H1 (cell line): ENCODE measurements around the gene ZMYND15.

Experiments
- CBX8 ChIP-seq: fragments of 300-800, 300-1000 bp; sonication (generic); IDR thresholded peaks from 2 replicates; pipeline ENCODE4 v1.7.1; 2016; ENCODE audit warnings: low read depth, low read length, borderline replicate concordance
- CEBPB ChIP-seq: IDR thresholded peaks from 2 replicates; pipeline ENCODE4 v1.6.1; 2012; ENCODE audit warnings: low read depth, low read length
- EP300 ChIP-seq, 2 experiments: IDR thresholded peaks; 1 replicate in 1 of 2; 2 replicates in 1 of 2; pipeline ENCODE4 v1.6.1; 2011 to 2012; ENCODE audit warnings: low read depth in 2 of 2, low read length in 2 of 2, mild to moderate bottlenecking in 2 of 2, borderline replicate concordance in 1 of 2, inconsistent platforms in 1 of 2, moderate library complexity in 1 of 2
- EZH2 ChIP-seq: fragments of 200-600 bp; sonication (generic); IDR thresholded peaks from 2 replicates; pipeline ENCODE4 v1.7.1; 2012; ENCODE audit warnings: low read depth, mild to moderate bottlenecking, moderate library complexity, low read length, inconsistent platforms; ENCODE audit not compliant: severe bottlenecking
- KDM1A ChIP-seq: fragments of 200-600, 300-600 bp; sonication (generic); IDR thresholded peaks from 2 replicates; pipeline ENCODE4 v1.7.1; 2016; ENCODE audit warnings: mild to moderate bottlenecking, low read length, borderline replicate concordance
- PHF8 ChIP-seq: fragments of 200-600 bp; sonication (generic); conservative IDR thresholded peaks from 2 replicates; pipeline ENCODE4 v1.7.1; 2012; ENCODE audit warnings: low read depth, mild to moderate bottlenecking, inconsistent platforms, low read length, moderate library complexity
- POLR2A ChIP-seq, 2 experiments: IDR thresholded peaks; 1 replicate in 1 of 2; 2 replicates in 1 of 2; pipeline ENCODE4 v1.6.1; 2011; ENCODE audit warnings: low read depth in 2 of 2, low read length in 2 of 2, mild to moderate bottlenecking in 2 of 2; ENCODE audit errors: control extremely low read depth in 1 of 2
- POLR2AphosphoS5 ChIP-seq: IDR thresholded peaks from 2 replicates; pipeline ENCODE4 v1.6.1; 2011; ENCODE audit warnings: low read depth, low read length
- RAD21 ChIP-seq, 2 experiments: IDR thresholded peaks in 1 of 2; conservative IDR thresholded peaks in 1 of 2; 2 replicates each; pipeline ENCODE4 v1.6.1; 2011; ENCODE audit warnings: low read depth in 2 of 2, low read length in 2 of 2, improper control_type of control experiment in 1 of 2, inconsistent platforms in 1 of 2, mild to moderate bottlenecking in 1 of 2, moderate library complexity in 1 of 2
- SIN3A ChIP-seq, 2 experiments: IDR thresholded peaks in 1 of 2; conservative IDR thresholded peaks in 1 of 2; 2 replicates each; pipeline ENCODE4 v1.6.1; 2011 to 2012; ENCODE audit warnings: low read length in 2 of 2, improper control_type of control experiment in 1 of 2, low read depth in 1 of 2, mild to moderate bottlenecking in 1 of 2
- TAF1 ChIP-seq: IDR thresholded peaks from 2 replicates; pipeline ENCODE4 v1.6.1; 2011; ENCODE audit warnings: mild to moderate bottlenecking, low read depth, low read length
- YY1 ChIP-seq: IDR thresholded peaks from 2 replicates; pipeline ENCODE4 v1.6.1; 2011; ENCODE audit warnings: low read depth, mild to moderate bottlenecking, low read length
- TF ChIP-seq, protein P1 (sequence below), 3 experiments: IDR thresholded peaks; 1 replicate in 2 of 3; 2 replicates in 1 of 3; pipeline versions ENCODE4 v1.5.1 to v1.6.1; 2011; ENCODE audit warnings: low read length in 3 of 3, mild to moderate bottlenecking in 3 of 3, inconsistent platforms in 2 of 3, low read depth in 1 of 3, moderate library complexity in 1 of 3; ENCODE audit not compliant: insufficient read depth in 1 of 3; ENCODE audit errors: control extremely low read depth in 1 of 3
- TF ChIP-seq, protein P2 (sequence below): IDR thresholded peaks from 2 replicates; pipeline ENCODE4 v1.6.1; 2011; ENCODE audit warnings: low read length, improper control_type of control experiment

DNA sequence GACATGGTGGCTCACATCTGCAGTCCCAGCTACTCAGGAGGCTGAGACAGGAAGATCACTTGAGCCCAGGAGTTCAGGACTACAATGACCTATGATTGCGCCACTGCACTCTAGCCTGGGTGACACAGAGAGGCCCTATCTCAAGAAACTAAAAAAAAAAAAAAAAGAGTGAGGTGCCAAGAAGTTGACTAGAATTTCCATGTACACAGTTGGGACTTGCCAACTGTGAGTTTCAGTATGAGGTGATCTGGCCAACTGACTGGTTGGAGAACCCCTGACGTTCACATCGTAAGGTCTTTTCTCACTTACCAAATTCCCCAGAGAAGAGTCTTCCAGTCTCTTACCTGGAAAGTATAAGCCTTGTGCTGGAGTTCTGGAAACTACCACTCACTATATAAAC is 11.5 kb upstream of the ZMYND15 start:
- TF ChIP-seq, protein P1, sequence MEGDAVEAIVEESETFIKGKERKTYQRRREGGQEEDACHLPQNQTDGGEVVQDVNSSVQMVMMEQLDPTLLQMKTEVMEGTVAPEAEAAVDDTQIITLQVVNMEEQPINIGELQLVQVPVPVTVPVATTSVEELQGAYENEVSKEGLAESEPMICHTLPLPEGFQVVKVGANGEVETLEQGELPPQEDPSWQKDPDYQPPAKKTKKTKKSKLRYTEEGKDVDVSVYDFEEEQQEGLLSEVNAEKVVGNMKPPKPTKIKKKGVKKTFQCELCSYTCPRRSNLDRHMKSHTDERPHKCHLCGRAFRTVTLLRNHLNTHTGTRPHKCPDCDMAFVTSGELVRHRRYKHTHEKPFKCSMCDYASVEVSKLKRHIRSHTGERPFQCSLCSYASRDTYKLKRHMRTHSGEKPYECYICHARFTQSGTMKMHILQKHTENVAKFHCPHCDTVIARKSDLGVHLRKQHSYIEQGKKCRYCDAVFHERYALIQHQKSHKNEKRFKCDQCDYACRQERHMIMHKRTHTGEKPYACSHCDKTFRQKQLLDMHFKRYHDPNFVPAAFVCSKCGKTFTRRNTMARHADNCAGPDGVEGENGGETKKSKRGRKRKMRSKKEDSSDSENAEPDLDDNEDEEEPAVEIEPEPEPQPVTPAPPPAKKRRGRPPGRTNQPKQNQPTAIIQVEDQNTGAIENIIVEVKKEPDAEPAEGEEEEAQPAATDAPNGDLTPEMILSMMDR (IDR thresholded peaks at IDR 0.05; ENCODE audit: control extremely low read depth in 1 of 3, insufficient read depth in 1 of 3, low read depth in 1 of 3, low read length in 3 of 3): no peak
- TF ChIP-seq POLR2A (IDR thresholded peaks at IDR 0.05; ENCODE audit: control extremely low read depth in 1 of 2, low read depth in 2 of 2, low read length in 2 of 2) (no peak), SIN3A (conservative IDR thresholded peaks at IDR 0.05 in 1 of 2, IDR thresholded peaks at IDR 0.05 in 1 of 2; ENCODE audit: low read depth in 1 of 2, low read length in 2 of 2) (no peak), EP300 (IDR thresholded peaks at IDR 0.05; ENCODE audit: borderline replicate concordance in 1 of 2, low read depth in 2 of 2, low read length in 2 of 2) (no peak), KDM1A (no peak), YY1 (no peak), POLR2AphosphoS5 (no peak), EZH2 (no peak), CBX8 (no peak), CEBPB (no peak), PHF8 (no peak), TAF1 (no peak), RAD21 (IDR thresholded peaks at IDR 0.05 in 1 of 2, conservative IDR thresholded peaks at IDR 0.05 in 1 of 2; ENCODE audit: low read depth in 2 of 2, low read length in 2 of 2) (no peak)
- TF ChIP-seq, protein P2, sequence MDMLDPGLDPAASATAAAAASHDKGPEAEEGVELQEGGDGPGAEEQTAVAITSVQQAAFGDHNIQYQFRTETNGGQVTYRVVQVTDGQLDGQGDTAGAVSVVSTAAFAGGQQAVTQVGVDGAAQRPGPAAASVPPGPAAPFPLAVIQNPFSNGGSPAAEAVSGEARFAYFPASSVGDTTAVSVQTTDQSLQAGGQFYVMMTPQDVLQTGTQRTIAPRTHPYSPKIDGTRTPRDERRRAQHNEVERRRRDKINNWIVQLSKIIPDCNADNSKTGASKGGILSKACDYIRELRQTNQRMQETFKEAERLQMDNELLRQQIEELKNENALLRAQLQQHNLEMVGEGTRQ: no peak
